Central memory CD4-positive, alpha-beta T cell (primary cell): ENCODE results near the gene ZWILCH.
"Not testable (repeated sequence)": the region's sequence is repeated elsewhere in the genome, so short reads cannot be mapped to it uniquely, and the experiment has no call there.

ENCODE experiments used
- DNase-seq: peaks from one replicate; pipeline ENCODE4 v3.0.0; 2022
- total RNA-seq, 3 experiments: gene quantifications; one replicate each; lab custom pipeline; 2026; lab: John Stamatoyannopoulos, UW

The ZWILCH gene
- total RNA-seq, result 14.5 to 75.3 (median 18.0) reads per million in 3 experiments

DNA sequence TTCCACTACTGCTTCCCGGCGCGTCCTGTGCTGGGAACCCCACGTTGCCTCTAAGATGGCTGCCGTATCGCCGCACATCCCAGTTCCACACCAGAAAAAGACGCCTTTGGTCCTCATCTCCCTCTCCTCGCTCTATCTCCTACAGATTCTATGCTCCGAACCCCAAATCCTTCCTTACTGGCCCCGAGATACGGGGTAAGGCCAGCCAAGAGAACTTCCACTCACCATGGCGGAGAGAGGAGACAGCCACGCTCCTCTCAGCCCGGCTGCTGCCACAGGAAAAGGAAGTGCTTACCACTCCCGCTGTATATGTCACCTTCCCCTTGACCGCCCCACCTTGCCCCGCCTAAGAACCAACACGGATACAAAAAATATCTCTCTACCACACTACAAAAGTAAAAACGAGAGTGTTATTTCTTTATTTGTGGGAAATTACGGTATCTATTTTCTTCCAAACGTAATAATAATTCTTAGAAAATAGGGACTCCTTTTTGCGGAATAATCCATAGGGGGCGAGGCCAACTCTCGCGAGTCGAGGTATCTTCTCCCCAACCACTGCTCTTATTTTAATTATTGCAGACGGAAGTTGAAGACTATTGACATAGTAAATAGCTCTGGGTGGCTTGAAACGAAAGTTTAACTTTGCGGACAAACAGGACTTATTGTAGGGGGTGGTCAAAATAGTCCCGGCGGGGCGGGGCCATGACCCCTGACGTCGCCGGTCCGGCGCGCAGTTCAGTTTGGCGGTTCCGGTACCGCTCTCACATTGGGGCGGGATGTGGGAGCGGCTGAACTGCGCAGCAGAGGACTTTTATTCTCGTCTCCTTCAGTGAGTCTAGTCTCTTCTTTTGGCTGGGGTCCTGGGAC lies at the start of gene ZWILCH, which contains the start of gene RPL4:
ZWILCH (plus strand) TSS at position 764 of the 867 bp plus-strand sequence; CDS start at position 777, 13 bp downstream.
RPL4 (minus strand) TSS at position 293 of the 867 bp plus-strand sequence; CDS start at position 228, 65 bp downstream.
- peak; percentile 83 for DNase-seq

DNA sequence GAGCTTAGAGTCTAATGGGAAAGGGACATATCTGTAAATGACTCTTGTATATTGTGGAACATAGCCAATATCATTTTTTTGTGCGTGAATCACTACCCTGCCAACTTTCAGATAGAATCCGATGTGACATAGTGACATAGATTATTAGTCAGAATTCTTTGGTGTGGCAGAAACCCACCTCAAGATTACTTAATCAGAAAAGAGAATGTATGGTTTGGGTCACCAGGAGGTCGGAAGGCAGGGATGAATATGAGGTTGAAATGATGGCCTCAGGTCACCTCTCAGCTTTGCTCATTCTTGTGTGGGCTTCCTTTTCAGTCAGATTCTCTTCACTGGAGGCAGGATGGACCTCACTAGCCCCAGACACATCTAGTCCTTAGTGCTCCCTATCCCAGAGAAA lies 48.9 kb upstream of the ZWILCH start:
- no peak for DNase-seq

GRCh38 chr15:66459818-66460615 lies 45.1 kb upstream of the ZWILCH start:
- no peak for DNase-seq

DNA sequence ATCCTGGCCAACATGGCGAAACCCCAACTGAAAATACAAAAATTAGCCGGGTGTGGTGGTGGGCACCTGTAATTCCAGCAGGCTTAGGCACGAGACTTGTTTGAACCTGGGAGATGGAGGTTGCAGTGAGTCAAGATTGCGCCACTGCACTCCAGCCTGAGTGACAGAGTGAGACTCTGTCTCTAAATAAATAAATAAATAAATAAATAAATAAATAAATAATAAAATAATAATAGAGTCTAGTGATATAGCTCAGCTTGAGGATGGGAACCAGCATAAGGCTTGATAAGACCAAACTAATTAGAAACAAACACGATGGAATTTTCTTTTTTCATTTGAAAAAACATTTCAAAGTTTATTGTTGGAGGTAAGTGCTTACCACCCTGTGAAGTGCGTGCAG lies 43.8 kb upstream of the ZWILCH start:
- not testable (repeated sequence) for DNase-seq

DNA sequence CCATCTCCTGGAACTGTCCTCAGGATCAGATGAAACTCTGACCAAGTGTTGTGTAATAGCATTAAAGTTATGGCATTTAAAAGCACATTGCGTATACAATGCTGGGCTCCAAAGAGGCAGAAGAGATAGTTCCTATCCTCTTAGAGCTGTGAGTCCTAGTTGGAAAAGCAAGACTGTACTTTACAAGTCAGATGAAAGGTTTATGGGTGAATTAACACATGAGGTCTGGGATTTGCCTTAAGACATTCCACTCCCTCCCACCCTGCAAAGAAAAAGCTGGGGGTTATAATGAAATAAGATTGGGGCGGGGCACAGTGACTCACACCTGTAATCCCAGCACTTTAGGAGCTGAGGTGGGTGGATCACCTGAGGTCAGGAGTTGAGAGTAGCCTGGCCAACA lies 43.2 kb upstream of the ZWILCH start:
- no peak for DNase-seq

GRCh38 chr15:66462627-66463026 lies 42.5 kb upstream of the ZWILCH start:
- no peak for DNase-seq

DNA sequence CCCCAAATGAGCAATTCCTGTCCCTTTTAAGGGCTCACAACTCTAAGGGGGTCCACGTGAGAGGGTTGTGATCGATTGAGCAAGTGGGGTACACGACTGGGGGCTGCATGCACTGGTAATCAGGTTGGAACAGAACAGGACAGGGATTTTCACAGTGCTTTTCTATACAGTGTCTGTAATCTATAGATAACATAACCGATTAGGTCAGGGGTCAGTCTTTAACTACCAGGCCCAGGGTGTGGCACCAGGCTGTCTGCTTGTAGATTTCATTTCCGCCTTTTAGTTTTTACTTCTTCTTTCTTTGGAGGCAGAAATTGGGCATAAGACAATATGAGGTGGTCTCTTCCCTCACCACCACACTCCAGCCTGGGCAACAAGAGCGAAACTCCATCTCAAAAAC lies 39.8 kb upstream of the ZWILCH start:
- not testable (repeated sequence) for DNase-seq

- not testable (repeated sequence) for DNase-seq
Measured at GRCh38 chr15:66467162-66468040, 37.7 kb upstream of the ZWILCH start.

DNA sequence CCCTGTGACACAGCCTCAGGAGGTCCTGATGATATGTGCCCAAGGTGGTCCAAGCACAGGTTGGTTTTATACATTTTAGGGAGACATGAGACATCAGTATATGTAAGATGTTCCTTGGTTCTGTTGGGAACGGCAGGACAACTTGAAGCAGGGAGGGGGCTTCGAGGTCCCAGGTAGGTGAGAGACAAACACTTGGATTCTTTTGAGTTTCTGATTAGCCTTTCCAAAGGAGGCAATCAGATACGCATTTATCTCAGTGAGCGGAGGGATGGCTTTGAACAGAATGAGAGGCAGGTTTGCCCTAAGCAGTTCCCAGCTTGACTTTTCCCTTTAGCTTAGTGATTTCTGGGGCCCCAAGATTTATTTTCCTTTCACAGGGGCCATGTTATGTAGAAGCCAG lies 34.3 kb upstream of the ZWILCH start:
- not testable (repeated sequence) for DNase-seq

- peak; percentile 72 for DNase-seq
Measured at GRCh38 chr15:66472176-66472999, 32.7 kb upstream of the ZWILCH start.

DNA sequence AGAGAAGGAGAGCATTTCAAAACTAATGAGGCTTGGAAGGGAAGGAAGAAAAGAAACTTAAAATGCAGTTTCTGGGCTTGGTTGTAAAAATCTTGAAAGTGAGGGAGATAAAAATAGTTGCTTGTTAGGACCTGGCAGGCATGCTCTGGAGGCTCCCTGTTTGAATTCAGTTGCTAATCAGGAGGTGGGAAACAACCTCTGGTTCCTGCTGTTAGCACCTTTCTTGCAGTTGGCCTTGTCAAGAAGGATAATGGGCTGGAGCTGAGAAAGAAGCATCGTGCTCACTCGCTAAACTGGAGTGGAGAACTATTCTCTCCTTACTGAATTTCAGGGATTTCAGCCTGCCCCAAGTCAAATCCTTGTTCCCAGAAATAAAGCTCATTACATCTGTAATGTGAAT lies 31.0 kb upstream of the ZWILCH start:
- no peak for DNase-seq

- no peak for DNase-seq
Measured at GRCh38 chr15:66474963-66475362, 30.2 kb upstream of the ZWILCH start.

GRCh38 chr15:66476535-66476934 lies 28.6 kb upstream of the ZWILCH start:
- DNase-seq, result no peak

DNA sequence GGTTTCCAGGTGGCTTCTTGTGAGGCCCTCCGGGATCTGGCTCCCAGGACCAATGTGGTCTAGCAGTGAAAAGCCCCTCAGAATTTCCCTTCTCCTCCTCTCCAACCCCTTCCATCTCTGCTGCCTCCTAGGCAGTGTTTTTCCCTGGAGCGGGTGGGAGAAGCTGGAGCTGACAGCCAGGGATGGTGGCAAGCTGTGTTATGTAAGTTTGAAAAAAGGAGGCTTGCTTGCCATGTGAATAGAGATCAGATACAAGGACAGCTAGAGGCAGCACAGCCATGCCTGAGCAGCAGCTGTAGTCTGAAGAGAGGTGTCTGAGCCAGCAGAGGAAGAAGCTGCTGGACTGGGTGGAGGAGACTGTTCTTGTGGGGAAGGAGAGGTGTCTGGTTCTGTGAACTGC lies 28.1 kb upstream of the ZWILCH start:
- no peak for DNase-seq

GRCh38 chr15:66480267-66480666 lies 24.9 kb upstream of the ZWILCH start:
- no peak for DNase-seq

DNA sequence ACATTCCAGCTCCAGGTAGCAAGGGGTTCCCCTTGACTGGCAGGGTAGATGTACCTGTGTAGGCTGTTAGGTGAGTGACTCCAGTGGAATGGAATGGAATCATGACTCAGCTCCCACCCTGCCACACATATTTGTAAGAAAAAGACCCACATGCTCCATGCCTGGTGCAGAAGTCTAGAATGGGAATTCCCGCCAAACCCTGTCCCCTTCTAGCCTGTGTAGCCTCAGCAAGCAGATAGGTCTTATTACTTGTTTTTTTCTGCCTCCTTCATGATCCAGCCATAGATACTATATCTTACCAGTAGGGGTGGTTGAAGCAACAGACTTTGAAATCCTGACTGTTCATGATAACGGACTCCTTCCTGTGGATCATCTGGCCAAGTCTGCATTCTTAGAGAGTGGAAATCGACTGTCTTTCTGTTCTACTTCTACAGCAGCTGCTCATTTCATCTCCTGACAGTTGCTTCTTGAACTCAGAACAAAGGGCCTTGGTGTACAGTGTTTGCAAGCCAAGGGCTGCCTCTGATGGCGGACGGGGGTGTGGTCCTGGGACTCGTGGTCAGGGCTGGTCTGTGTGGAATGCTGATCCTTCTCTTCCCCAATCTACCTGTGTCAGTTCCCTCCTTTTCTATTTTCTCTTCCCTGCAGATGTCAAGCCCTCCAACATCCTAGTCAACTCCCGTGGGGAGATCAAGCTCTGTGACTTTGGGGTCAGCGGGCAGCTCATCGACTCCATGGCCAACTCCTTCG lies 23.8 kb upstream of the ZWILCH start:
- no peak for DNase-seq

DNA sequence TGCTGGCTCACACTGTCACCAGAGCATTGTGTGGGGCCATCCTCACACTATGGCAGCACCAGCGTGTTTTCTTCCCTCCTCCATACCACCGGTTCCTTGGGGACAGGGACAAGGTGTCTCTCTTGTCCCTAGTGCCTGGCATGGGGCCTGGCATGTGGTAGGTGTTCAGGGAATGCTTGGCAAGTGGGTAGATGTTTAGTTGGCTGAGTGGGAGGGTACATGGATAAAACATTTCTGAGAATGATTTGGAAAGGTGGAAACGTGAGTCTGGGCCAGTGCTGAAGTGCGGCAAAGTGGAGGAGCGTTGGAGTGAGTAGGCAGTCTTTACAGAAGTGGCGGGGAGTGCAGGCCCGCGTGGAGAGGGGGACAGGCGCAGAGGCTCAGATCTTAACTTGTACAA lies 22.6 kb upstream of the ZWILCH start:
- no peak for DNase-seq

- DNase-seq, result no peak
Measured at GRCh38 chr15:66483131-66483566, 22.0 kb upstream of the ZWILCH start.

DNA sequence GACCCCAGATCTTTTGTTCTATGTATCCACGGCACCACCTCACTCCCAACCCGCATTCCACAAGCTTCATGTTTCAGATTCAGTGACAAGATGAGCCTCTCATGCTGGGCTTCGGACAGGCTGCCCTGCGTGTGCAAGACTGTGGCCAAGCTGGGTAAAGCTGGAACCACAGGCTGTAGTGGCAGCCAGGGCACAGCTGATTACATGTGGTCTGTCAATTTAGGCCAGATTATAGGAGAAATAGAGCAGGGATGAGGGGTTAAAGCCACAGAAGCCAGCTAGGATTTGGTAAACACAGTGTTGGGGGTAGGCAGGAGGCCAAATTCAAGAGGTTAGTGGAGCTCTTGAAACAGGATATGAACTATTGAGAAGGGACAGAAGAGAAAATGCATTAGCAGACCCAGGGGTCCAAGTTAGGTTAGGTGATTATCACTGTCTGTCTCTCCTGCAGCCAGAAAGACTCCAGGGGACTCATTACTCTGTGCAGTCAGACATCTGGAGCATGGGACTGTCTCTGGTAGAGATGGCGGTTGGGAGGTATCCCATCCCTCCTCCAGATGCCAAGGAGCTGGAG lies 20.5 kb upstream of the ZWILCH start:
- DNase-seq, result no peak

GRCh38 chr15:66486887-66487286 lies 18.2 kb upstream of the ZWILCH start:
- no peak for DNase-seq
